ENCODE measurements around the gene SRP72. TPM values are rescaled to one million over a fixed set of nuclear protein-coding genes. Genes with fewer than 3 reads are reported as not detected.

SRP72 gene, protein sequence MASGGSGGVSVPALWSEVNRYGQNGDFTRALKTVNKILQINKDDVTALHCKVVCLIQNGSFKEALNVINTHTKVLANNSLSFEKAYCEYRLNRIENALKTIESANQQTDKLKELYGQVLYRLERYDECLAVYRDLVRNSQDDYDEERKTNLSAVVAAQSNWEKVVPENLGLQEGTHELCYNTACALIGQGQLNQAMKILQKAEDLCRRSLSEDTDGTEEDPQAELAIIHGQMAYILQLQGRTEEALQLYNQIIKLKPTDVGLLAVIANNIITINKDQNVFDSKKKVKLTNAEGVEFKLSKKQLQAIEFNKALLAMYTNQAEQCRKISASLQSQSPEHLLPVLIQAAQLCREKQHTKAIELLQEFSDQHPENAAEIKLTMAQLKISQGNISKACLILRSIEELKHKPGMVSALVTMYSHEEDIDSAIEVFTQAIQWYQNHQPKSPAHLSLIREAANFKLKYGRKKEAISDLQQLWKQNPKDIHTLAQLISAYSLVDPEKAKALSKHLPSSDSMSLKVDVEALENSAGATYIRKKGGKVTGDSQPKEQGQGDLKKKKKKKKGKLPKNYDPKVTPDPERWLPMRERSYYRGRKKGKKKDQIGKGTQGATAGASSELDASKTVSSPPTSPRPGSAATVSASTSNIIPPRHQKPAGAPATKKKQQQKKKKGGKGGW
- 45.5 and 66.0 TPM in 2 replicates for total RNA-seq

GRCh38 chr4:56467284-56468096, at the start of gene SRP72:
Gene SRP72 (plus strand): TSS chr4:56467617. CDS start chr4:56467636, 19 bp downstream.

GRCh38 chr4:56435140-56435926, 32.1 kb upstream of the SRP72 start, which contains the start of gene PPAT:
Gene PPAT (minus strand): TSS chr4:56435615. CDS start chr4:56435477, 138 bp downstream.

DNA sequence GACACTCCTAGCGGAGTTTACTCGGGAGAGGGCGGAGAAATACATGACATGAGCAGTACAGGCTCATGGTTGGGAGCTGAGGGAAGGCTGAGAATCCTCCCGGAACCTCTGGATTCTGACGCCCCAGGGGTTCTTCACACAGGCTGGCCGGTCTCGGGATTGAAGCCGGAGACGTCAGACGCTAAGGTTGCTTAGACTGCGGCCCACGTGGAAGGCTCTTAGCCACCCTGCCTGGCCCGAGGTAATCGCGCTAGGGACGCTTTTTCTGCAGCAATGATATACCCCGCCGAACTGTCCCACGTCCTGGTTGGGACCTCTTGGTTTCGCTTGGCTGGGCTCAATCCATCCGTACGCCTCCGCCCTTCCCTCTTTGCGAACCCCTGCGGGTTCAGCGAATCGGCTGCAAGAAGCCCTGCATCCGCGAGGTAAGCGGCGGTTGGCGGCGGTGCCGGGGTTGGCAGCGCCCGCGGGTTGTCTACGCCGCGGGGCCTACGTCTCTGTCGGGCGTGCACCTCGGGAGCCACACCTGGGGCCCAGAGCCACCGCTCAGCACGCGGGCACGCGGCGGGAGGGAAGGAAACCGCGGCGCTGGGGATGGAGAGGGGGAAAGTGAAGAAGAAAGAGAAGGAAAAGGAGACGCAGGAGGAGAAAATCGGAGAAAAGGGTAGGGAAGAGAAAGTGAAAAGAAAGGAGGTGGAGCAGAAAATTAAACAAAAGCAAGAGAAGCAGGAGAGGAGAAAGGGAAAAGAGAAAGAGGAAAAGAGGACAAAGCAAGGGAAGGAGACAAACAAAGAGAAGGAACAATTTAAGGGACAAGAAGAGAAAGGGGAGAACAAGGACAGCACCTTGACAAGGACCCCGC, 38.1 kb downstream of the SRP72 start, which contains the start of gene ARL9:
TSS of gene ARL9 (plus strand) at position 523 of the 862 bp plus-strand sequence. CDS start at position 595, 72 bp downstream.

Other genes with a start within 250 kb of the SRP72 start
- 14.1 and 17.4 TPM in 2 replicates for gene AASDH, start 80.1 kb upstream of the SRP72 start, total RNA-seq
- 10.5 and 13.5 TPM in 2 replicates for gene PPAT, start 32.0 kb upstream of the SRP72 start, total RNA-seq
- 15.8 and 20.8 TPM in 2 replicates for gene PAICS, start 31.4 kb upstream of the SRP72 start, total RNA-seq
- 0.28 and 0.46 TPM in 2 replicates for gene ARL9, start 38.2 kb downstream of the SRP72 start, total RNA-seq
- under 0.01 and 0.46 TPM in 2 replicates for gene HOPX, start 213.7 kb downstream of the SRP72 start, total RNA-seq